ENCODE measurements around the gene PTPRT.

DNA sequence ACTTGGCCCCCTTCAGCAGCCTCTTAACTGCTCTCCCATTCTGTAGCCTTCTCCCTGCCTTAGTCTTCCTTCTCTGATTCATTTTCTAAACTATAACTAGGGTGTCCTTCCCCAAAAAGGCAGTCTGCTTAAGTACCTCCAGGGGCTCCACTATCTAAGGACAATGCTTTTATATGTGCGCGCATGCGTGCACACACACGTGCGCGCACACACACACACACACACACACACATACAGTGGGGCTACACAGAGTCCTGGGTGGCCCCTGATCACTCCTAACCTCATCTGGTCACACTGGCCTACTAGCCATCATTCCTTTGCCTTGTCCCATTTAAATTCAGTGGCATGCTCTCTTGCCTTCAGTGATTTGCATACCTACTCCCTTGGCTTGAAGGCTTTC, 917.2 kb downstream of the PTPRT start:
- no peak for TF ChIP-seq ZNF274 (IDR thresholded peaks at IDR 0.05; ENCODE audit: insufficient read depth, insufficient read length)
- TF ChIP-seq, protein P1, sequence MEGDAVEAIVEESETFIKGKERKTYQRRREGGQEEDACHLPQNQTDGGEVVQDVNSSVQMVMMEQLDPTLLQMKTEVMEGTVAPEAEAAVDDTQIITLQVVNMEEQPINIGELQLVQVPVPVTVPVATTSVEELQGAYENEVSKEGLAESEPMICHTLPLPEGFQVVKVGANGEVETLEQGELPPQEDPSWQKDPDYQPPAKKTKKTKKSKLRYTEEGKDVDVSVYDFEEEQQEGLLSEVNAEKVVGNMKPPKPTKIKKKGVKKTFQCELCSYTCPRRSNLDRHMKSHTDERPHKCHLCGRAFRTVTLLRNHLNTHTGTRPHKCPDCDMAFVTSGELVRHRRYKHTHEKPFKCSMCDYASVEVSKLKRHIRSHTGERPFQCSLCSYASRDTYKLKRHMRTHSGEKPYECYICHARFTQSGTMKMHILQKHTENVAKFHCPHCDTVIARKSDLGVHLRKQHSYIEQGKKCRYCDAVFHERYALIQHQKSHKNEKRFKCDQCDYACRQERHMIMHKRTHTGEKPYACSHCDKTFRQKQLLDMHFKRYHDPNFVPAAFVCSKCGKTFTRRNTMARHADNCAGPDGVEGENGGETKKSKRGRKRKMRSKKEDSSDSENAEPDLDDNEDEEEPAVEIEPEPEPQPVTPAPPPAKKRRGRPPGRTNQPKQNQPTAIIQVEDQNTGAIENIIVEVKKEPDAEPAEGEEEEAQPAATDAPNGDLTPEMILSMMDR (IDR thresholded peaks at IDR 0.05 in 2 of 3, conservative IDR thresholded peaks at IDR 0.05 in 1 of 3; ENCODE audit: control insufficient read depth in 2 of 3, extremely low read depth in 1 of 3, insufficient read depth in 1 of 3, low read depth in 3 of 3, low read length in 3 of 3), result no peak
- TF ChIP-seq, protein P2, sequence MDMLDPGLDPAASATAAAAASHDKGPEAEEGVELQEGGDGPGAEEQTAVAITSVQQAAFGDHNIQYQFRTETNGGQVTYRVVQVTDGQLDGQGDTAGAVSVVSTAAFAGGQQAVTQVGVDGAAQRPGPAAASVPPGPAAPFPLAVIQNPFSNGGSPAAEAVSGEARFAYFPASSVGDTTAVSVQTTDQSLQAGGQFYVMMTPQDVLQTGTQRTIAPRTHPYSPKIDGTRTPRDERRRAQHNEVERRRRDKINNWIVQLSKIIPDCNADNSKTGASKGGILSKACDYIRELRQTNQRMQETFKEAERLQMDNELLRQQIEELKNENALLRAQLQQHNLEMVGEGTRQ (IDR thresholded peaks at IDR 0.05; ENCODE audit: borderline replicate concordance, low read depth, low read length), result no peak
- TF ChIP-seq CHD2 (IDR thresholded peaks at IDR 0.05; ENCODE audit: borderline replicate concordance, low read depth, low read length), result no peak
- TF ChIP-seq FOXM1 (IDR thresholded peaks at IDR 0.05; ENCODE audit: low read depth, low read length), result no peak
- no peak for TF ChIP-seq CHD4 (IDR thresholded peaks at IDR 0.05)
- TF ChIP-seq TCF7 (IDR thresholded peaks at IDR 0.05; ENCODE audit: borderline replicate concordance), result no peak
- TF ChIP-seq POLR2A (IDR thresholded peaks at IDR 0.05; ENCODE audit: low read depth, low read length), result no peak
- TF ChIP-seq, protein P3, sequence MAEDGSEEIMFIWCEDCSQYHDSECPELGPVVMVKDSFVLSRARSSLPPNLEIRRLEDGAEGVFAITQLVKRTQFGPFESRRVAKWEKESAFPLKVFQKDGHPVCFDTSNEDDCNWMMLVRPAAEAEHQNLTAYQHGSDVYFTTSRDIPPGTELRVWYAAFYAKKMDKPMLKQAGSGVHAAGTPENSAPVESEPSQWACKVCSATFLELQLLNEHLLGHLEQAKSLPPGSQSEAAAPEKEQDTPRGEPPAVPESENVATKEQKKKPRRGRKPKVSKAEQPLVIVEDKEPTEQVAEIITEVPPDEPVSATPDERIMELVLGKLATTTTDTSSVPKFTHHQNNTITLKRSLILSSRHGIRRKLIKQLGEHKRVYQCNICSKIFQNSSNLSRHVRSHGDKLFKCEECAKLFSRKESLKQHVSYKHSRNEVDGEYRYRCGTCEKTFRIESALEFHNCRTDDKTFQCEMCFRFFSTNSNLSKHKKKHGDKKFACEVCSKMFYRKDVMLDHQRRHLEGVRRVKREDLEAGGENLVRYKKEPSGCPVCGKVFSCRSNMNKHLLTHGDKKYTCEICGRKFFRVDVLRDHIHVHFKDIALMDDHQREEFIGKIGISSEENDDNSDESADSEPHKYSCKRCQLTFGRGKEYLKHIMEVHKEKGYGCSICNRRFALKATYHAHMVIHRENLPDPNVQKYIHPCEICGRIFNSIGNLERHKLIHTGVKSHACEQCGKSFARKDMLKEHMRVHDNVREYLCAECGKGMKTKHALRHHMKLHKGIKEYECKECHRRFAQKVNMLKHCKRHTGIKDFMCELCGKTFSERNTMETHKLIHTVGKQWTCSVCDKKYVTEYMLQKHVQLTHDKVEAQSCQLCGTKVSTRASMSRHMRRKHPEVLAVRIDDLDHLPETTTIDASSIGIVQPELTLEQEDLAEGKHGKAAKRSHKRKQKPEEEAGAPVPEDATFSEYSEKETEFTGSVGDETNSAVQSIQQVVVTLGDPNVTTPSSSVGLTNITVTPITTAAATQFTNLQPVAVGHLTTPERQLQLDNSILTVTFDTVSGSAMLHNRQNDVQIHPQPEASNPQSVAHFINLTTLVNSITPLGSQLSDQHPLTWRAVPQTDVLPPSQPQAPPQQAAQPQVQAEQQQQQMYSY (CRISPR knock-in tag; IDR thresholded peaks at IDR 0.05), result no peak
- TF ChIP-seq EP300 (IDR thresholded peaks at IDR 0.05; ENCODE audit: borderline replicate concordance in 1 of 2, control insufficient read depth in 1 of 2, low read depth in 2 of 2, low read length in 2 of 2), result no peak
- TF ChIP-seq, protein P4, sequence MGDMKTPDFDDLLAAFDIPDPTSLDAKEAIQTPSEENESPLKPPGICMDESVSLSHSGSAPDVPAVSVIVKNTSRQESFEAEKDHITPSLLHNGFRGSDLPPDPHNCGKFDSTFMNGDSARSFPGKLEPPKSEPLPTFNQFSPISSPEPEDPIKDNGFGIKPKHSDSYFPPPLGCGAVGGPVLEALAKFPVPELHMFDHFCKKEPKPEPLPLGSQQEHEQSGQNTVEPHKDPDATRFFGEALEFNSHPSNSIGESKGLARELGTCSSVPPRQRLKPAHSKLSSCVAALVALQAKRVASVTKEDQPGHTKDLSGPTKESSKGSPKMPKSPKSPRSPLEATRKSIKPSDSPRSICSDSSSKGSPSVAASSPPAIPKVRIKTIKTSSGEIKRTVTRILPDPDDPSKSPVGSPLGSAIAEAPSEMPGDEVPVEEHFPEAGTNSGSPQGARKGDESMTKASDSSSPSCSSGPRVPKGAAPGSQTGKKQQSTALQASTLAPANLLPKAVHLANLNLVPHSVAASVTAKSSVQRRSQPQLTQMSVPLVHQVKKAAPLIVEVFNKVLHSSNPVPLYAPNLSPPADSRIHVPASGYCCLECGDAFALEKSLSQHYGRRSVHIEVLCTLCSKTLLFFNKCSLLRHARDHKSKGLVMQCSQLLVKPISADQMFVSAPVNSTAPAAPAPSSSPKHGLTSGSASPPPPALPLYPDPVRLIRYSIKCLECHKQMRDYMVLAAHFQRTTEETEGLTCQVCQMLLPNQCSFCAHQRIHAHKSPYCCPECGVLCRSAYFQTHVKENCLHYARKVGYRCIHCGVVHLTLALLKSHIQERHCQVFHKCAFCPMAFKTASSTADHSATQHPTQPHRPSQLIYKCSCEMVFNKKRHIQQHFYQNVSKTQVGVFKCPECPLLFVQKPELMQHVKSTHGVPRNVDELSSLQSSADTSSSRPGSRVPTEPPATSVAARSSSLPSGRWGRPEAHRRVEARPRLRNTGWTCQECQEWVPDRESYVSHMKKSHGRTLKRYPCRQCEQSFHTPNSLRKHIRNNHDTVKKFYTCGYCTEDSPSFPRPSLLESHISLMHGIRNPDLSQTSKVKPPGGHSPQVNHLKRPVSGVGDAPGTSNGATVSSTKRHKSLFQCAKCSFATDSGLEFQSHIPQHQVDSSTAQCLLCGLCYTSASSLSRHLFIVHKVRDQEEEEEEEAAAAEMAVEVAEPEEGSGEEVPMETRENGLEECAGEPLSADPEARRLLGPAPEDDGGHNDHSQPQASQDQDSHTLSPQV (IDR thresholded peaks at IDR 0.05), result no peak
- TF ChIP-seq HDAC6 (IDR thresholded peaks at IDR 0.05; ENCODE audit: unreplicated experiment), result no peak
- no peak for TF ChIP-seq RBBP5 (conservative IDR thresholded peaks at IDR 0.05)
- TF ChIP-seq ATF7 (IDR thresholded peaks at IDR 0.05; ENCODE audit: low read depth), result no peak
